Measurements from ENCODE around the gene NPY. TPM values are rescaled to one million over a fixed set of nuclear protein-coding genes. Genes with fewer than 3 reads are reported as not detected.
"Not testable (repeated sequence)": the region's sequence is repeated elsewhere in the genome, so short reads cannot be mapped to it uniquely, and the experiment has no call there.

The NPY gene
- total RNA-seq, 4 donors from 2014 or later, result 2.9 TPM; not detected in 3

DNA sequence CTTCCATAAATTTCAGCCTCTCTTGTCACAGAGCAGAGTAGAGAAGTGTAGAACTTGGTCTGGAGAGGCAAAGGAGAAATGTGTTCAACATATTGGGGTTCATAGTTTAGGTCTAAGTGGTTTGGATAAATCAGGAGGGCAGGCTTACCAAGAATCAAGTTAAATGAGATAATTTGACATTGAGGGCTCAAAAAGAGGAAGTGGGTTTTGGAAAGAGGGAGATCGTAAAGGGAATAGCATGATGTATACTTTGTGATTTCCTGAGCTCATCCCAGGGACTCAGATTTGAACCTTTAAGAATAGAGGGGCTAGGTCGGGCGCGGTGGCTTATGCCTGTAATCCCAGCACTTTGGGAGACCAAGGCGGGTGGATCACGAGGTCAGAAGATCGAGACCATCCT is 34.7 kb upstream of the NPY start:
- H3K36me3 ChIP-seq, result no peaks in the 10 kb centered on the region
- TF ChIP-seq, protein P1, sequence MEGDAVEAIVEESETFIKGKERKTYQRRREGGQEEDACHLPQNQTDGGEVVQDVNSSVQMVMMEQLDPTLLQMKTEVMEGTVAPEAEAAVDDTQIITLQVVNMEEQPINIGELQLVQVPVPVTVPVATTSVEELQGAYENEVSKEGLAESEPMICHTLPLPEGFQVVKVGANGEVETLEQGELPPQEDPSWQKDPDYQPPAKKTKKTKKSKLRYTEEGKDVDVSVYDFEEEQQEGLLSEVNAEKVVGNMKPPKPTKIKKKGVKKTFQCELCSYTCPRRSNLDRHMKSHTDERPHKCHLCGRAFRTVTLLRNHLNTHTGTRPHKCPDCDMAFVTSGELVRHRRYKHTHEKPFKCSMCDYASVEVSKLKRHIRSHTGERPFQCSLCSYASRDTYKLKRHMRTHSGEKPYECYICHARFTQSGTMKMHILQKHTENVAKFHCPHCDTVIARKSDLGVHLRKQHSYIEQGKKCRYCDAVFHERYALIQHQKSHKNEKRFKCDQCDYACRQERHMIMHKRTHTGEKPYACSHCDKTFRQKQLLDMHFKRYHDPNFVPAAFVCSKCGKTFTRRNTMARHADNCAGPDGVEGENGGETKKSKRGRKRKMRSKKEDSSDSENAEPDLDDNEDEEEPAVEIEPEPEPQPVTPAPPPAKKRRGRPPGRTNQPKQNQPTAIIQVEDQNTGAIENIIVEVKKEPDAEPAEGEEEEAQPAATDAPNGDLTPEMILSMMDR (IDR thresholded peaks at IDR 0.05), result no peak
- no peak for TF ChIP-seq POLR2A (IDR thresholded peaks at IDR 0.05)
- no peak overlapping the region for H3K4me3 ChIP-seq
- no peak for DNase-seq
- no peak overlapping the region for H3K27ac ChIP-seq
- H3K27me3 ChIP-seq, result no peaks in the 10 kb centered on the region
- H3K4me1 ChIP-seq, result no peaks in the 10 kb centered on the region
- no peaks in the 10 kb centered on the region for H3K9me3 ChIP-seq
- intact Hi-C loops (cut with DNase I; ENCODE audit: low total_unique reads), result no loop called here

DNA sequence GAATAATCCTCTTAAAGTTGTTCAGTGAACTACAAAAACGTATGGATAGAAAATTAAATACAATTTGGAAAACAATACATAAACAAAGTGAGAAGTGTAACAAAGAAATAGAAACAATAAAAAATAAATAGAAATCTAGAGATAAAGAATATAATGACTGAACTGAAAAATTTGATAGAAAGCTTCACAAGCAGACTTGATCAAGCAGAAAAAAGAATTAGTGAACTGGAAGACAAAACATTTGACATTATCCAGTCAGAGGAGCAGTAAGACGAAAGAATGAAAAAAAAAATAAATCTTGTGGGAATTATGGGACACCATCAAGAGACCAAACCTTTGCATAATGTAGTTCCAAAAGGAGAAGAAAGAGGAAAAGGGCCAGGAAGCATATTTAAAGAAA is 32.4 kb upstream of the NPY start:
- no peak overlapping the region for H3K27ac ChIP-seq
- H3K36me3 ChIP-seq, result no peaks in the 10 kb centered on the region
- no peaks in the 10 kb centered on the region for H3K27me3 ChIP-seq
- intact Hi-C loops (cut with DNase I; ENCODE audit: low total_unique reads), result no loop called here
- no peak overlapping the region for H3K4me3 ChIP-seq
- no peaks in the 10 kb centered on the region for H3K9me3 ChIP-seq
- DNase-seq, result no peak
- TF ChIP-seq, protein P1 (IDR thresholded peaks at IDR 0.05), result no peak
- TF ChIP-seq POLR2A (IDR thresholded peaks at IDR 0.05), result no peak
- H3K4me1 ChIP-seq, result no peaks in the 10 kb centered on the region

DNA sequence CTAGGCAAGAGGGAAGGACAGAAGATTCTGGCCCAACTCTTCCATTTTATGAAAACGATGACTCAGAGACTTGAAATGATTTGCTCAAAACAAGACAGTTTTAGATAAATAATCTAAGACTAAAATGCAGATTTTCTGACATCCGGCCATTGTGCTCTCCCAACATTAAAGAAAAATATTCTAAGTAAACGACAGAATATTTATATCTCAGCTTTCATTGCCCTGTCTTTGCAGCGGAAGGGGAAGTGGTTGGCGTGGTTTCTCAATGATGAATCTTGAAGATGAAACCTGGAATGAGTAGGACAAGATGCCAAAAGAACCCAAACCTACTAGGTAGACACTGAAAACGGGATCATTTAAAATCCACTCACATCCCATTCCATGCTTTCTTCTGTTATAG is 28.9 kb upstream of the NPY start:
- Histone ChIP-seq H3K4me1 (no peaks in the 10 kb centered on the region), H3K27me3 (no peaks in the 10 kb centered on the region), H3K4me3 (no peak overlapping the region), H3K27ac (no peak overlapping the region), H3K9me3 (no peaks in the 10 kb centered on the region), H3K36me3 (no peaks in the 10 kb centered on the region)
- no peak for DNase-seq
- intact Hi-C loops (cut with DNase I; ENCODE audit: low total_unique reads), result no loop called here
- TF ChIP-seq POLR2A (IDR thresholded peaks at IDR 0.05), result no peak
- TF ChIP-seq, protein P1 (IDR thresholded peaks at IDR 0.05), result no peak

DNA sequence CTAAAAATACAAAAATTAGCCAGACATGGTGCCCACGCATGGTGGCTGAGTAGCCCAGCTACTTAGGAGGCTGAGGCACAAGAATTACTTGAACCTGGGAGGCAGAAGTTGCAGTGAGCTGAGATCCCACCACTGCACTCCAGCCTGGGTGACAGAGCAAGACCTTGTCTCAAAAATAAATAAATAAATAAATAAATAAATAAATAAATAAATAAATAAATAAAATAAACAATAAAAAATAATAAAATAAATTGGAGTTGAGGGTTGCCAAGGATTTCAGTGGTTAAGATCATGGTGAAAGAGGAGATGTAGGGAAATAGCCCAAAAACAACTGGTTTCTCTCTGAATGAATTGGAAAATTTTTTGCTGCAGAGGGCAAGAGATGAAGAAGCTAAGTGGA is 25.7 kb upstream of the NPY start:
- H3K36me3 ChIP-seq; H3K4me3 ChIP-seq; DNase-seq; H3K4me1 ChIP-seq; H3K27ac ChIP-seq; H3K9me3 ChIP-seq; intact Hi-C loops (cut with DNase I; ENCODE audit: low total_unique reads); H3K27me3 ChIP-seq: not testable (repeated sequence)

DNA sequence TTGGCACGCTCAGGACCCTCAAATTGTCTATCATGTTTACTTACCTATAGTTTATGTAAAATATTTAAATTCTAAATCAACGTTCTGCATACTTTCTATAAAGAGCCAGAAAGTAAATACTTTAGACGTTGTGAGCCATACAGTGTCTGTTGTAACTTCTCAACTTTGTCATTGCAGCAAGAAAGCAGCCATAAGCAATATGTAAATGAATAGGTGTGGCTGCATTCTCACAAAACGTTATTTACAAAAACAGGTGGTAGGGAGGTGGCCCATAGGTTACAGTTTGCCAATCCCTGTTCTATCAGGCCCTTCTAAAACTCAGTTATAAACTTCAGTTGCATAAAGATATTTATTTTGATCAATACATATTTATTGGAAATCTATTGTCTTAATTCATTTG is 12.1 kb upstream of the NPY start:
- TF ChIP-seq POLR2A (IDR thresholded peaks at IDR 0.05), result no peak
- TF ChIP-seq, protein P1 (IDR thresholded peaks at IDR 0.05), result no peak
- Histone ChIP-seq H3K27me3 (no peaks in the 10 kb centered on the region), H3K27ac (no peak overlapping the region), H3K4me1 (no peaks in the 10 kb centered on the region), H3K4me3 (no peak overlapping the region), H3K36me3 (no peaks in the 10 kb centered on the region), H3K9me3 (no peaks in the 10 kb centered on the region)
- intact Hi-C loops (cut with DNase I; ENCODE audit: low total_unique reads), result no loop called here
- DNase-seq, result no peak

DNA sequence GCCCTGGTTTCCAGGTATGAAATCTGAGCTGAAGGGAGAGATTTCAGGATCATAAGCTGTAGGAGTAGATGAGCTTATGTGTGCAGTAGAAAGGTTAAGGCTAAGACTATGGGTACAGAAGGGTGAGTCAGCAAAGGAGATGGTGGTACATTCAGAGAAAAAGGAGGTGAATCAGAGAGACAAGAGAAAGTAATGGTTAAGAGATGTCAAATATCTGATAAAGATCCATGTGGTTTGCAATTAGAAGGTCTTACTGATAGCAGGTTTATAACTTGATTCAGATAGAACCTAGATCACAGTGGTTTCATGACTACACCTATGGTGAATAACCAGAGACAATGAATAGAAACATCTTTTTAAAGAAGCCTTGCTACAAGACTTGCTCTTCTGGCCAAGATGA is 4.5 kb upstream of the NPY start:
- no peak for DNase-seq
- Histone ChIP-seq H3K4me1 (no peaks in the 10 kb centered on the region), H3K27me3 (peaks cover 0 to 8% of the 10 kb centered on the region in 2 donors), H3K36me3 (no peaks in the 10 kb centered on the region), H3K9me3 (no peaks in the 10 kb centered on the region), H3K4me3 (no peak overlapping the region), H3K27ac (no peak overlapping the region)
- TF ChIP-seq, protein P1 (IDR thresholded peaks at IDR 0.05), result no peak
- TF ChIP-seq POLR2A (IDR thresholded peaks at IDR 0.05), result no peak
- intact Hi-C loops (cut with DNase I; ENCODE audit: low total_unique reads), result no loop called here
